ENCODE results near the gene MAP3K19. TPM values are rescaled to one million over a fixed set of nuclear protein-coding genes. Genes with fewer than 3 reads are reported as not detected.

MAP3K19 gene, protein sequence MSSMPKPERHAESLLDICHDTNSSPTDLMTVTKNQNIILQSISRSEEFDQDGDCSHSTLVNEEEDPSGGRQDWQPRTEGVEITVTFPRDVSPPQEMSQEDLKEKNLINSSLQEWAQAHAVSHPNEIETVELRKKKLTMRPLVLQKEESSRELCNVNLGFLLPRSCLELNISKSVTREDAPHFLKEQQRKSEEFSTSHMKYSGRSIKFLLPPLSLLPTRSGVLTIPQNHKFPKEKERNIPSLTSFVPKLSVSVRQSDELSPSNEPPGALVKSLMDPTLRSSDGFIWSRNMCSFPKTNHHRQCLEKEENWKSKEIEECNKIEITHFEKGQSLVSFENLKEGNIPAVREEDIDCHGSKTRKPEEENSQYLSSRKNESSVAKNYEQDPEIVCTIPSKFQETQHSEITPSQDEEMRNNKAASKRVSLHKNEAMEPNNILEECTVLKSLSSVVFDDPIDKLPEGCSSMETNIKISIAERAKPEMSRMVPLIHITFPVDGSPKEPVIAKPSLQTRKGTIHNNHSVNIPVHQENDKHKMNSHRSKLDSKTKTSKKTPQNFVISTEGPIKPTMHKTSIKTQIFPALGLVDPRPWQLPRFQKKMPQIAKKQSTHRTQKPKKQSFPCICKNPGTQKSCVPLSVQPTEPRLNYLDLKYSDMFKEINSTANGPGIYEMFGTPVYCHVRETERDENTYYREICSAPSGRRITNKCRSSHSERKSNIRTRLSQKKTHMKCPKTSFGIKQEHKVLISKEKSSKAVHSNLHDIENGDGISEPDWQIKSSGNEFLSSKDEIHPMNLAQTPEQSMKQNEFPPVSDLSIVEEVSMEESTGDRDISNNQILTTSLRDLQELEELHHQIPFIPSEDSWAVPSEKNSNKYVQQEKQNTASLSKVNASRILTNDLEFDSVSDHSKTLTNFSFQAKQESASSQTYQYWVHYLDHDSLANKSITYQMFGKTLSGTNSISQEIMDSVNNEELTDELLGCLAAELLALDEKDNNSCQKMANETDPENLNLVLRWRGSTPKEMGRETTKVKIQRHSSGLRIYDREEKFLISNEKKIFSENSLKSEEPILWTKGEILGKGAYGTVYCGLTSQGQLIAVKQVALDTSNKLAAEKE (N-terminal part only)
- total RNA-seq: not detected in 2 replicates

DNA sequence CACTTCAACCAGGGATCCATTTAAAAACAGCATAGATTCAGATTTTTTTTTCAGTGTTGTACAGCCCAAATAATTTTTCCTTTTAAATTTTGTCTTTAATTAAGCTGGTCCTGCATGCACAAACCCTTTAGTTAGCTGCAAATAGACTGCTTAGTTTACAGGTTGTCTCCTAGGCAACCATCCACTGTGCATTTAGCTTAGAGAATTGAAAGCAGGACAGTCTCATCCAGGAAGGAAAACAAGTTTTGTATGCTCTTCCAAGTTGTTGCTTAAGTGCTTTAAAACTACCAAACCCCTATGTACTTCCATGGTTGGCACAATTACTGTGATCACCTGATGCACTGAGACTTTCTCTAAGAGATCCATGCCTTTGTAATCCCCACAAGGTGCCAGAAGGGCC, at the start of gene MAP3K19:
Gene MAP3K19, minus strand, starts transcription at position 148 of the 400 bp plus-strand sequence. CDS start 22,800 bp downstream, outside the sequence.
- H3K36me3 ChIP-seq (ENCODE audit: insufficient read depth, low read length): no peaks in the 10 kb centered on the region
- H3K27ac ChIP-seq (ENCODE audit: low read depth, low read length): no peak within 1 kb of the TSS
- H3K4me3 ChIP-seq (ENCODE audit: insufficient read depth, low read length): no peak within 1 kb of the TSS
- no peaks in the 10 kb centered on the region for H3K4me1 ChIP-seq (ENCODE audit: insufficient read depth, low read length)
- DNase-seq (ENCODE audit: insufficient read length, low spot score, missing footprints): no peak
- peaks cover 2% of the 10 kb centered on the region for H3K79me2 ChIP-seq (ENCODE audit: insufficient read depth, low read length)
- H3K27me3 ChIP-seq (ENCODE audit: insufficient read depth, low read length): peaks cover 8% of the 10 kb centered on the region
- H3K9me3 ChIP-seq (ENCODE audit: low read depth, low read length): no peaks in the 10 kb centered on the region
- TF ChIP-seq, protein P1, sequence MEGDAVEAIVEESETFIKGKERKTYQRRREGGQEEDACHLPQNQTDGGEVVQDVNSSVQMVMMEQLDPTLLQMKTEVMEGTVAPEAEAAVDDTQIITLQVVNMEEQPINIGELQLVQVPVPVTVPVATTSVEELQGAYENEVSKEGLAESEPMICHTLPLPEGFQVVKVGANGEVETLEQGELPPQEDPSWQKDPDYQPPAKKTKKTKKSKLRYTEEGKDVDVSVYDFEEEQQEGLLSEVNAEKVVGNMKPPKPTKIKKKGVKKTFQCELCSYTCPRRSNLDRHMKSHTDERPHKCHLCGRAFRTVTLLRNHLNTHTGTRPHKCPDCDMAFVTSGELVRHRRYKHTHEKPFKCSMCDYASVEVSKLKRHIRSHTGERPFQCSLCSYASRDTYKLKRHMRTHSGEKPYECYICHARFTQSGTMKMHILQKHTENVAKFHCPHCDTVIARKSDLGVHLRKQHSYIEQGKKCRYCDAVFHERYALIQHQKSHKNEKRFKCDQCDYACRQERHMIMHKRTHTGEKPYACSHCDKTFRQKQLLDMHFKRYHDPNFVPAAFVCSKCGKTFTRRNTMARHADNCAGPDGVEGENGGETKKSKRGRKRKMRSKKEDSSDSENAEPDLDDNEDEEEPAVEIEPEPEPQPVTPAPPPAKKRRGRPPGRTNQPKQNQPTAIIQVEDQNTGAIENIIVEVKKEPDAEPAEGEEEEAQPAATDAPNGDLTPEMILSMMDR (IDR thresholded peaks at IDR 0.05; ENCODE audit: extremely low read depth, low read depth, low read length): no peak
- no peaks in the 10 kb centered on the region for H4K20me1 ChIP-seq (ENCODE audit: insufficient read depth, low read length)
- no peak within 1 kb of the TSS for H2AFZ ChIP-seq (ENCODE audit: low read length)
- H3K4me2 ChIP-seq (ENCODE audit: insufficient read depth, low read length): no peak within 1 kb of the TSS

DNA sequence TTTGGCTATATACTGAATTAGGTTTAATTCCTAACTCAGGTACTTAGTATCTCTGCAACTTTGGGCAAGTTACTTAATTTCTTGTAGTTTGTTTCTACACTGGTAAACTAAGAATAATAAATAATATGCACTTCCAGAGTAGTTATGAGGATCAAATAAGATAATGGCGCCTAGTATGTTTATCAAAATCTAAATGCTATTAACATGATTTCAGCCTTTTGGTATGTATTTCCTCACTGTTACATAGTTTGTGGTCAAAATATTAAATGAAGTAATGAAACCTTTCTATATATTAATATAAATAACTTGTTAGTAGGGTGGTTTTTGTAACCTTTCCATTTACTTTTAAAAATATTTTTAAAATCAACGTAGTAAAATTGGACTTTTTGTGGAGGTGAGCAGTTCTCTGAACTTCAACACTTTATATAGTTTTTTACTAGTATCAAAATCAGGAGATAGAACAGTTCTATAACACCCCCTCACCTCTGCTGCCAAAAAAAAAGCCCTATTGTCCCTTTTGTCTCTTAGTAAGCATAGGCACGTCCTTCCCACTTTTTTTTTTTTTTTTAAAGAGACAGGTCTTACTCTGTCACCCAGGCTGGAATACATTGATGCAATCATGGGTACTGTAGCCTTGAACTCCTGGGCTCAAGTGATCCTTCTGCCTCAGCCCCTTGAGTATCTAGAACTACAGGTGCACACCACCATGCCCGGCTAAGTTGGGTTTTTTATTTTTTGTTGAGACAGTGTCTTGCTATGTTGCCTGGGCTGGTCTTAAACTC, 49.6 kb upstream of the MAP3K19 start:
- Histone ChIP-seq H3K79me2 (ENCODE audit: insufficient read depth, low read length) (peaks cover 36% of the 10 kb centered on the region), H3K27me3 (ENCODE audit: insufficient read depth, low read length) (no peaks in the 10 kb centered on the region), H3K4me3 (ENCODE audit: insufficient read depth, low read length) (no peak overlapping the region), H3K36me3 (ENCODE audit: insufficient read depth, low read length) (peaks cover 19% of the 10 kb centered on the region), H3K4me2 (ENCODE audit: insufficient read depth, low read length) (no peak overlapping the region), H3K27ac (ENCODE audit: low read depth, low read length) (no peak overlapping the region), H3K4me1 (ENCODE audit: insufficient read depth, low read length) (peaks cover 3% of the 10 kb centered on the region), H4K20me1 (ENCODE audit: insufficient read depth, low read length) (peaks cover 6% of the 10 kb centered on the region), H2AFZ (ENCODE audit: low read length) (no peak overlapping the region), H3K9me3 (ENCODE audit: low read depth, low read length) (no peaks in the 10 kb centered on the region)
- DNase-seq (ENCODE audit: insufficient read length, low spot score, missing footprints): no peak
- TF ChIP-seq, protein P1 (IDR thresholded peaks at IDR 0.05; ENCODE audit: extremely low read depth, low read depth, low read length): no peak

DNA sequence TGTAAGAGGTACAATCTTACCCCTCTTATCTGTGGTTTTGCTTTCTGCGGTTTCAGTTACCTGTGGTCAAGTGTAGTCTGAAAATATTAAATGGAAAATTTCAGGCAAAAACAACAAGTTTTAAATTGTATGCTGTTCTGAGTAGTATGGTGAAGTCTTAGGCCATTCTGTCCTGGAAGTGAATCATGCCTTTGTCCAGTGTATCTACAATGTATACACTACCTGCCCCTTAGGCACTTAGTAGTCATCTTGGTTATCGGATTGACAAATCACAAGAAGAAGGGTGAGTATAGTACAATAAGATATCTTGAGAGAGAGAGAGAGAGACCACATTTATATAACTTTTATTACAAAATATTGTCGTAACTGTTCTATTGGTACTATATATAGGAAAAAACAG, 48.3 kb upstream of the MAP3K19 start:
- Histone ChIP-seq H3K4me2 (ENCODE audit: insufficient read depth, low read length) (no peak overlapping the region), H3K4me3 (ENCODE audit: insufficient read depth, low read length) (no peak overlapping the region), H4K20me1 (ENCODE audit: insufficient read depth, low read length) (peaks cover 8% of the 10 kb centered on the region), H3K9me3 (ENCODE audit: low read depth, low read length) (no peaks in the 10 kb centered on the region), H3K36me3 (ENCODE audit: insufficient read depth, low read length) (peaks cover 19% of the 10 kb centered on the region), H3K4me1 (ENCODE audit: insufficient read depth, low read length) (peaks cover 3% of the 10 kb centered on the region), H3K79me2 (ENCODE audit: insufficient read depth, low read length) (peaks cover 44% of the 10 kb centered on the region), H2AFZ (ENCODE audit: low read length) (no peak overlapping the region), H3K27me3 (ENCODE audit: insufficient read depth, low read length) (no peaks in the 10 kb centered on the region), H3K27ac (ENCODE audit: low read depth, low read length) (no peak overlapping the region)
- no peak for DNase-seq (ENCODE audit: insufficient read length, low spot score, missing footprints)
- TF ChIP-seq, protein P1 (IDR thresholded peaks at IDR 0.05; ENCODE audit: extremely low read depth, low read depth, low read length): no peak
